IMR-90 (cell line): ENCODE data around the gene CCR8. TPM values are rescaled to one million over a fixed set of nuclear protein-coding genes. Genes with fewer than 3 reads are reported as not detected.

Experiments used
- ATAC-seq: fragments of 200-7000 bp; cut with Tn5 transposase; 2 replicates; pipeline ENCODE4 v1.9.1; 2020; ENCODE audit warnings: low read depth, mild to moderate bottlenecking, moderate library complexity
- BruUV-seq: library from RNA; stranded (reverse); fragments of 400-500 nt; replicated peaks from 2 replicates; lab custom pipeline; 2021; lab: Mats Ljungman, UMichigan
- CTCF ChIA-PET: fragments of 300-600 bp; formaldehyde crosslinking; extraction: SDS; loops from one replicate; lab custom pipeline; 2021; ENCODE audit warnings: antibody characterized with exemption; lab: Yijun Ruan, JAX
- POLR2A ChIA-PET: fragments of 300-600 bp; sonication (Branson Sonifier 250); formaldehyde crosslinking; loops from one replicate; lab custom pipeline; 2022; ENCODE audit warnings: antibody characterized with exemption; ENCODE audit not compliant: unreplicated experiment; lab: Charles Lee
- DNase-seq: peaks from one replicate; pipeline ENCODE4 v3.0.0; 2013
- H2AFZ ChIP-seq: replicated peaks from 2 replicates; pipeline ENCODE3; 2013; ENCODE audit warnings: low read length, mild to moderate bottlenecking; ENCODE audit not compliant: poor library complexity
- H2AK5ac ChIP-seq: 2 replicates; pipeline ENCODE4 v1.6.1; 2013; ENCODE audit warnings: low read depth, low read length, inconsistent platforms
- H2AK9ac ChIP-seq: replicated peaks from 2 replicates; pipeline ENCODE3; 2013; ENCODE audit warnings: mild to moderate bottlenecking, low read depth, low read length, moderate library complexity; ENCODE audit not compliant: poor library complexity
- H2BK120ac ChIP-seq: 2 replicates; pipeline ENCODE4 v1.6.1; 2013; ENCODE audit warnings: low read depth, low read length, inconsistent platforms
- H2BK15ac ChIP-seq: 3 replicates; pipeline ENCODE4 v1.6.1; 2013; ENCODE audit warnings: low read depth, low read length, inconsistent platforms
- H2BK20ac ChIP-seq: 2 replicates; pipeline ENCODE4 v1.6.1; 2013; ENCODE audit warnings: low read depth, mild to moderate bottlenecking, inconsistent platforms, low read length, moderate library complexity
- H2BK5ac ChIP-seq: 2 replicates; pipeline ENCODE4 v1.6.1; 2013; ENCODE audit warnings: mild to moderate bottlenecking, low read depth, low read length, inconsistent platforms; ENCODE audit not compliant: poor library complexity, severe bottlenecking
- H3K14ac ChIP-seq: replicated peaks from 2 replicates; pipeline ENCODE4 v1.6.1; 2013; ENCODE audit warnings: low read depth, low read length, inconsistent platforms
- H3K18ac ChIP-seq: 2 replicates; pipeline ENCODE4 v1.6.1; 2013; ENCODE audit warnings: low read depth, low read length, control low read depth
- H3K23ac ChIP-seq: 2 replicates; pipeline ENCODE4 v1.6.1; 2013; ENCODE audit warnings: low read depth, low read length, inconsistent platforms
- H3K27ac ChIP-seq: 2 replicates; pipeline ENCODE4 v1.5.1; 2013; ENCODE audit warnings: mild to moderate bottlenecking, control low read depth, low read length; ENCODE audit not compliant: insufficient read depth
- H3K27me3 ChIP-seq: 2 replicates; pipeline ENCODE4 v1.6.1; 2013; ENCODE audit warnings: low read length; ENCODE audit not compliant: control insufficient read depth, insufficient read depth
- H3K36me3 ChIP-seq: 2 replicates; pipeline ENCODE4 v1.6.1; 2013; ENCODE audit warnings: low read length, mixed read lengths; ENCODE audit not compliant: control insufficient read depth, insufficient read depth
- H3K4ac ChIP-seq: 2 replicates; pipeline ENCODE4 v1.6.1; 2013; ENCODE audit warnings: low read depth, low read length, inconsistent platforms
- H3K4me1 ChIP-seq: 2 replicates; pipeline ENCODE4 v1.6.1; 2013; ENCODE audit warnings: low read length, mixed read lengths; ENCODE audit not compliant: control insufficient read depth, insufficient read depth
- H3K4me2 ChIP-seq: 2 replicates; pipeline ENCODE4 v1.6.1; 2013; ENCODE audit warnings: low read depth, mild to moderate bottlenecking, control low read depth, low read length, moderate library complexity
- H3K4me3 ChIP-seq: 2 replicates; pipeline ENCODE4 v1.5.1; 2013; ENCODE audit warnings: low read depth, mild to moderate bottlenecking, control low read depth, low read length, moderate library complexity; ENCODE audit not compliant: insufficient read depth
- H3K56ac ChIP-seq: 2 replicates; pipeline ENCODE4 v1.6.1; 2013; ENCODE audit warnings: low read length, inconsistent platforms; ENCODE audit not compliant: insufficient read depth; ENCODE audit errors: extremely low read depth
- H3K79me1 ChIP-seq, 2 experiments: 2 replicates each; pipeline ENCODE4 v1.6.1; 2013; ENCODE audit warnings: low read length in 2 of 2, inconsistent platforms in 1 of 2, low read depth in 1 of 2
- H3K9ac ChIP-seq: 2 replicates; pipeline ENCODE4 v1.6.1; 2013; ENCODE audit warnings: low read depth, low read length, control low read depth
- H3K9me1 ChIP-seq: 2 replicates; pipeline ENCODE4 v1.6.1; 2013; ENCODE audit warnings: low read length, inconsistent platforms; ENCODE audit not compliant: insufficient read depth
- H3K9me3 ChIP-seq: 2 replicates; pipeline ENCODE4 v1.6.1; 2013; ENCODE audit warnings: low read length; ENCODE audit not compliant: control insufficient read depth, insufficient read depth
- H4K20me1 ChIP-seq: 2 replicates; pipeline ENCODE4 v1.6.1; 2013; ENCODE audit warnings: low read length, inconsistent platforms; ENCODE audit not compliant: insufficient read depth
- H4K5ac ChIP-seq: 2 replicates; pipeline ENCODE4 v1.6.1; 2013; ENCODE audit warnings: mild to moderate bottlenecking, low read depth, low read length, control low read depth
- H4K8ac ChIP-seq, 2 experiments: 2 replicates each; pipeline ENCODE4 v1.6.1; 2013; ENCODE audit warnings: low read depth in 2 of 2, low read length in 2 of 2, control low read depth in 1 of 2, inconsistent platforms in 1 of 2
- H4K91ac ChIP-seq: 2 replicates; pipeline ENCODE4 v1.6.1; 2013; ENCODE audit warnings: low read depth, low read length, inconsistent platforms; ENCODE audit not compliant: insufficient read depth
- ELK1 ChIP-seq: fragments of 150-350 bp; IDR thresholded peaks from 2 replicates; pipeline ENCODE4 v1.6.1; 2016; ENCODE audit warnings: low read depth, mild to moderate bottlenecking, low read length, moderate library complexity, borderline replicate concordance
- RAD21 ChIP-seq: IDR thresholded peaks from 2 replicates; pipeline ENCODE4 v1.6.1; 2012; ENCODE audit warnings: low read length, improper control_type of control experiment
- WGBS, 2 experiments: methylation state at CpG; one replicate each; pipeline versions ENCODE4 v1.1.5 to v1.1.7; 2013; ENCODE audit warnings: missing lambda C conversion rate in 2 of 2; ENCODE audit not compliant: insufficient read length in 1 of 2; ENCODE audit errors: extremely low coverage in 2 of 2; 5-methylcytosine and 5-hydroxymethylcytosine counted together
- dilution Hi-C: fragments of 300-500 bp; cut with HindIII; formaldehyde crosslinking; loops from one replicate; pipeline ENCODE4 v1.14.3; 2018; ENCODE audit warnings: low sequenced_read_pairs; ENCODE audit not compliant: unreplicated experiment
- in situ Hi-C: fragments of 300-500 bp; cut with MboI; formaldehyde crosslinking; loops from 3 replicates; pipeline ENCODE4 v1.14.3; 2019; ENCODE audit warnings: low sequenced_read_pairs, inconsistent platforms, mixed read lengths
- intact Hi-C: fragments of 100-400 bp; cut with micrococcal nuclease; formaldehyde crosslinking; loops from 2 replicates; pipeline ENCODE4 v1.10.0; 2022
- polyA plus RNA-seq, 3 experiments: library from polyadenylated mRNA; depleted of rRNA; stranded (reverse); fragments of >200 nt; gene quantifications; 2 replicates each; pipeline ENCODE4 v1.2.3, GENCODE V29; 2012; ENCODE audit warnings: low replicate concordance in 1 of 3
- total RNA-seq: library from RNA; depleted of rRNA; stranded (reverse); fragments of >200 nt; gene quantifications from 2 replicates; pipeline ENCODE4 v1.2.3, GENCODE V29; 2012

Gene CCR8
- total and polyA plus RNA-seq, 2 of the 4 experiments (the other 2 are of a cell fraction), result not detected

GRCh38 chr3:39282057-39282456 lies 47.5 kb upstream of the CCR8 start:
- Histone ChIP-seq H4K5ac (no peak overlapping the region), H3K9me1 (no peaks in the 10 kb centered on the region), H3K56ac (no peak overlapping the region), H2BK5ac (no peak overlapping the region), H4K91ac (no peak overlapping the region), H3K27me3 (peaks cover 7% of the 10 kb centered on the region; the same call in 1 of the 2 replicates), H3K18ac (no peak overlapping the region), H3K23ac (no peak overlapping the region), H3K27ac (no peak overlapping the region), H3K4me3 (no peak overlapping the region), H2BK120ac (no peak overlapping the region), H3K4me1 (no peaks in the 10 kb centered on the region), H2BK20ac (no peak overlapping the region), H2AFZ (peak overlapping the region; percentile 41), H2BK15ac (no peak overlapping the region), H3K4me2 (no peak overlapping the region), H2AK9ac (no peak overlapping the region), H3K9ac (no peak overlapping the region), H4K20me1 (no peaks in the 10 kb centered on the region), H3K9me3 (no peaks in the 10 kb centered on the region), H3K4ac (no peak overlapping the region), H3K79me1 (no peaks in the 10 kb centered on the region), H4K8ac (no peak overlapping the region), H2AK5ac (no peak overlapping the region), H3K14ac (no peak overlapping the region), H3K36me3 (no peaks in the 10 kb centered on the region)
- TF ChIP-seq RAD21 (no peak), ELK1 (no peak)
- ATAC-seq (no peak), DNase-seq (no peak)
- dilution Hi-C loops (no loop called here), intact Hi-C loops (no loop called here), in situ Hi-C loops (loop anchor here (5.0 kb wide), 1 partner anchor 90 kb away; the partner anchor contains the start of gene XIRP1)
- BruUV-seq, result no TSS peak
- POLR2A ChIA-PET, result no interaction called here
- CTCF ChIA-PET, result interaction anchor here (2.3 kb wide), 1 partner anchor 10 kb away, joined by 8 read pairs; no protein-coding TSS in a partner anchor
- 83% methylated on average over 2 of the region's 6 CpGs; no CpG with 5 or more reads in 1 of the 2 experiments for WGBS, 2 experiments
